HepG2 (cell line): ENCODE data around the gene RBL1. TPM values are rescaled to one million over a fixed set of nuclear protein-coding genes. Genes with fewer than 3 reads are reported as not detected.

Source experiments
- CBX5 ChIP-seq: sonication (generic); formaldehyde crosslinking; IDR thresholded peaks from 2 replicates; pipeline ENCODE4 v1.4.0; 2020; ENCODE audit warnings: missing genetic modification reagents, borderline replicate concordance
- CENPT ChIP-seq: sonication (generic); formaldehyde crosslinking; IDR thresholded peaks from 2 replicates; pipeline ENCODE4 v1.8.0; 2022; ENCODE audit warnings: low read depth, mild to moderate bottlenecking, moderate library complexity, missing genetic modification reagents
- FOXC1 ChIP-seq: sonication (generic); formaldehyde crosslinking; IDR thresholded peaks from 2 replicates; pipeline ENCODE4 v1.8.0; 2022; ENCODE audit warnings: mild to moderate bottlenecking, missing genetic modification reagents, borderline replicate concordance
- GMEB1 ChIP-seq: sonication (generic); formaldehyde crosslinking; IDR thresholded peaks from 2 replicates; pipeline ENCODE4 v1.5.1; 2020; ENCODE audit warnings: missing genetic modification reagents, mild to moderate bottlenecking, borderline replicate concordance
- NR2F2 ChIP-seq: IDR thresholded peaks from 2 replicates; pipeline ENCODE4 v1.6.1; 2012; ENCODE audit warnings: low read depth, inconsistent platforms, borderline replicate concordance
- THAP9 ChIP-seq: sonication (generic); formaldehyde crosslinking; IDR thresholded peaks from 2 replicates; pipeline ENCODE4; 2020; ENCODE audit warnings: missing genetic modification reagents, mild to moderate bottlenecking, borderline replicate concordance
- TSC22D2 ChIP-seq: sonication (generic); formaldehyde crosslinking; IDR thresholded peaks from 2 replicates; pipeline ENCODE4 v1.5.1; 2020; ENCODE audit warnings: missing genetic modification reagents, mild to moderate bottlenecking, borderline replicate concordance
- ZBTB2 ChIP-seq: sonication (generic); formaldehyde crosslinking; IDR thresholded peaks from 2 replicates; pipeline ENCODE4 v1.8.0; 2022; ENCODE audit warnings: low read depth, missing genetic modification reagents
- ZHX2 ChIP-seq, 2 experiments: sonication (generic) in 1 of 2; formaldehyde crosslinking in 1 of 2; IDR thresholded peaks; 2 replicates each; pipeline versions ENCODE4 v1.6.1 to v1.9.0; 2014 to 2022; ENCODE audit warnings: antibody characterized with exemption in 1 of 2, borderline replicate concordance in 1 of 2, inconsistent platforms in 1 of 2, low read depth in 1 of 2, missing genetic modification reagents in 1 of 2
- ZNF143 ChIP-seq: sonication (generic); formaldehyde crosslinking; IDR thresholded peaks from 2 replicates; pipeline ENCODE4 v1.4.0; 2020; ENCODE audit warnings: missing genetic modification reagents
- ZNF383 ChIP-seq: sonication (generic); formaldehyde crosslinking; IDR thresholded peaks from 2 replicates; pipeline ENCODE4 v1.4.0; 2020; ENCODE audit warnings: missing genetic modification reagents, mild to moderate bottlenecking, borderline replicate concordance
- ZNF546 ChIP-seq: sonication (generic); formaldehyde crosslinking; conservative IDR thresholded peaks from 2 replicates; pipeline ENCODE4 v1.8.1; 2023; ENCODE audit warnings: mild to moderate bottlenecking, missing genetic modification reagents
- ZNF644 ChIP-seq: IDR thresholded peaks from 2 replicates; pipeline ENCODE4 v1.6.1; 2016; ENCODE audit warnings: low read depth
- ZNF782 ChIP-seq: sonication (generic); formaldehyde crosslinking; IDR thresholded peaks from 2 replicates; pipeline ENCODE4 v1.4.0; 2020; ENCODE audit warnings: missing genetic modification reagents, mild to moderate bottlenecking, borderline replicate concordance
- ZSCAN21 ChIP-seq: sonication (generic); formaldehyde crosslinking; IDR thresholded peaks from 2 replicates; pipeline ENCODE4 v1.8.0; 2022; ENCODE audit warnings: mild to moderate bottlenecking, missing genetic modification reagents, moderate library complexity, borderline replicate concordance
- polyA plus RNA-seq, 8 experiments: library from polyadenylated mRNA; depleted of rRNA in 3 of 8; stranded (reverse) in 7 of 8; unstranded in 1 of 8; fragments of >200 nt; fragmentation: Illumina TruSeq in 4 of 8; extraction: Trizol in 4 of 8; gene quantifications; 2 replicates each; pipeline versions ENCODE4 v1.2.1 to v1.2.3, GENCODE V29; 2011 to 2016; ENCODE audit warnings: low read depth in 4 of 8, missing spikeins in 1 of 8, mixed read lengths in 1 of 8; ENCODE audit not compliant: insufficient read depth in 1 of 8
- total RNA-seq, 5 experiments: library from RNA; depleted of rRNA; stranded (reverse); fragments of >200 nt; fragmentation: Illumina TruSeq; extraction: Trizol; gene quantifications; 2 replicates each; pipeline ENCODE4 v1.2.3, GENCODE V29; 2016; ENCODE audit warnings: low read depth in 1 of 5

Gene RBL1
- total and polyA plus RNA-seq, 2 of the 13 experiments (the other 11 are each of a cell fraction or from before 2014, with no cell fraction given) = 6.0 to 27.5 TPM

DNA sequence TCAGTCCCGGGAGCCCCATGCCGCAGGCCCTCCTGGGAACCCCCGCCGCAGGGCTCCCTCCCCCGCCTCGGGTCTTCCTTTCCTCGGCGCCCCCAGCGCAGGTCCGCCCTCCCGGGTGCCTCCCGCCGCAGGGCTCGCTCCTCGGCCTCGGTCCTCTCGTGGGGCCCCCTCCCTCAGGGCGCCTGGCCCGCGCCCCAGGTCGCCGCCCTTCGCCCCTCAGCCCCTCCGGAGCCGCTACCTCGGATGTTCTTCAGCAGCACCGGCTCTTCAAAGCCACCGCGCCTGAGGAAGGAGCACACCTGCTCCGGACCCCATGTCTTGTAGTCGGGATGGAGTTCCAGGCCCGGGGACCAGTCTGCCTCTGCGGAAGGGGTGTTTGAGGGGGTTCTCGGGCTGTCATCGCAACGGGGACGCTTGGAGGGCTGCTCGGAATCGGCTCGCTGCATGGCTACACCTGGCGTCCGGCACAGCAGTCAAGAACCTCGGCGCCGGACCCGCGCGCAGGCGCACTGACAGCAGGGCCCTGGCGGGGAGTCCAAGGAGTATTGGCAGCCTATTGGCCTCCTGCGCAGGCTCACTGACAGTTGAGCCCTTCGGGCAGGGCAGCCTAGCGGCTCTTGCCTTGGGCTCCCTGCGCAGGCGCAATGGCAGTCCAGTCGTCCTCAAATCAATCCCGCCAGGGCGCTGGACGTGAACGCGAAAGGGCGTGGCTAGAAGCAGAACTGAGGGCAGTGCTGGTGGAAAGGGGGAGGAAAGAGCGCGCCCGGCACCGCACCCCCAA is 144.4 kb downstream of the RBL1 start, which contains the start of gene SAMHD1 (continued):
- peak; percentile 83; the same call in 1 of the 2 replicates for TF ChIP-seq THAP9 (CRISPR knock-in tag)
- peak; percentile 93 for TF ChIP-seq ZSCAN21
- peak; percentile 60; the same call in 1 of the 2 replicates for TF ChIP-seq ZNF546
- TF ChIP-seq CBX5 (CRISPR knock-in tag) = no peak
- no peak for TF ChIP-seq CENPT (CRISPR knock-in tag)
- no peak for TF ChIP-seq TSC22D2 (CRISPR knock-in tag)
- peak; percentile 96; the same call in 1 of the 2 replicates for TF ChIP-seq ZNF383 (CRISPR knock-in tag)
- TF ChIP-seq ZNF143 (CRISPR knock-in tag) = peak; percentile 21; the same call in 1 of the 2 replicates
- TF ChIP-seq ZBTB2 (CRISPR knock-in tag) = 0 out of 2 replicates have a peak, but pooled peaks have one; percentile 56
- TF ChIP-seq ZHX2 (IDR thresholded peaks at IDR 0.05; ENCODE audit: low read depth) = no peak; the same call in 1 of the 2 replicates
- TF ChIP-seq ZHX2 (CRISPR knock-in tag; IDR thresholded peaks at IDR 0.05; ENCODE audit: borderline replicate concordance) = no peak; the same call in 1 of the 2 replicates
- TF ChIP-seq FOXC1 (CRISPR knock-in tag) = peak; percentile 59; the same call in 1 of the 2 replicates
- TF ChIP-seq ZNF782 = peak; percentile 65; the same call in 1 of the 2 replicates
- peak; percentile 63 for TF ChIP-seq GMEB1 (CRISPR knock-in tag)
- peak; percentile 19; the same call in 1 of the 2 replicates for TF ChIP-seq NR2F2
- peak; percentile 33 for TF ChIP-seq ZNF644 (CRISPR knock-in tag)
